ENCODE results near the gene FAM184A. TPM values are rescaled to one million over a fixed set of nuclear protein-coding genes. Genes with fewer than 3 reads are reported as not detected.

The FAM184A gene, protein sequence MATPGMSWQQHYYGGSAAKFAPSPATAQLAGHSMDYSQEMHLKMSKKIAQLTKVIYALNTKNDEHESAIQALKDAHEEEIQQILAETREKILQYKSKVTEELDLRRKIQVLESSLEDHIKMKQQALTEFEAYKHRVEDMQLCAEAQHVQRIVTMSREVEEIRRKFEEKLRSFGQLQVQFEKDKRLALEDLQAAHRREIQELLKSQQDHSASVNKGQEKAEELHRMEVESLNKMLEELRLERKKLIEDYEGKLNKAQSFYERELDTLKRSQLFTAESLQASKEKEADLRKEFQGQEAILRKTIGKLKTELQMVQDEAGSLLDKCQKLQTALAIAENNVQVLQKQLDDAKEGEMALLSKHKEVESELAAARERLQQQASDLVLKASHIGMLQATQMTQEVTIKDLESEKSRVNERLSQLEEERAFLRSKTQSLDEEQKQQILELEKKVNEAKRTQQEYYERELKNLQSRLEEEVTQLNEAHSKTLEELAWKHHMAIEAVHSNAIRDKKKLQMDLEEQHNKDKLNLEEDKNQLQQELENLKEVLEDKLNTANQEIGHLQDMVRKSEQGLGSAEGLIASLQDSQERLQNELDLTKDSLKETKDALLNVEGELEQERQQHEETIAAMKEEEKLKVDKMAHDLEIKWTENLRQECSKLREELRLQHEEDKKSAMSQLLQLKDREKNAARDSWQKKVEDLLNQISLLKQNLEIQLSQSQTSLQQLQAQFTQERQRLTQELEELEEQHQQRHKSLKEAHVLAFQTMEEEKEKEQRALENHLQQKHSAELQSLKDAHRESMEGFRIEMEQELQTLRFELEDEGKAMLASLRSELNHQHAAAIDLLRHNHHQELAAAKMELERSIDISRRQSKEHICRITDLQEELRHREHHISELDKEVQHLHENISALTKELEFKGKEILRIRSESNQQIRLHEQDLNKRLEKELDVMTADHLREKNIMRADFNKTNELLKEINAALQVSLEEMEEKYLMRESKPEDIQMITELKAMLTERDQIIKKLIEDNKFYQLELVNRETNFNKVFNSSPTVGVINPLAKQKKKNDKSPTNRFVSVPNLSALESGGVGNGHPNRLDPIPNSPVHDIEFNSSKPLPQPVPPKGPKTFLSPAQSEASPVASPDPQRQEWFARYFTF
- total RNA-seq: 0.53 TPM in 1 of 2 replicates, not detected in the other

DNA sequence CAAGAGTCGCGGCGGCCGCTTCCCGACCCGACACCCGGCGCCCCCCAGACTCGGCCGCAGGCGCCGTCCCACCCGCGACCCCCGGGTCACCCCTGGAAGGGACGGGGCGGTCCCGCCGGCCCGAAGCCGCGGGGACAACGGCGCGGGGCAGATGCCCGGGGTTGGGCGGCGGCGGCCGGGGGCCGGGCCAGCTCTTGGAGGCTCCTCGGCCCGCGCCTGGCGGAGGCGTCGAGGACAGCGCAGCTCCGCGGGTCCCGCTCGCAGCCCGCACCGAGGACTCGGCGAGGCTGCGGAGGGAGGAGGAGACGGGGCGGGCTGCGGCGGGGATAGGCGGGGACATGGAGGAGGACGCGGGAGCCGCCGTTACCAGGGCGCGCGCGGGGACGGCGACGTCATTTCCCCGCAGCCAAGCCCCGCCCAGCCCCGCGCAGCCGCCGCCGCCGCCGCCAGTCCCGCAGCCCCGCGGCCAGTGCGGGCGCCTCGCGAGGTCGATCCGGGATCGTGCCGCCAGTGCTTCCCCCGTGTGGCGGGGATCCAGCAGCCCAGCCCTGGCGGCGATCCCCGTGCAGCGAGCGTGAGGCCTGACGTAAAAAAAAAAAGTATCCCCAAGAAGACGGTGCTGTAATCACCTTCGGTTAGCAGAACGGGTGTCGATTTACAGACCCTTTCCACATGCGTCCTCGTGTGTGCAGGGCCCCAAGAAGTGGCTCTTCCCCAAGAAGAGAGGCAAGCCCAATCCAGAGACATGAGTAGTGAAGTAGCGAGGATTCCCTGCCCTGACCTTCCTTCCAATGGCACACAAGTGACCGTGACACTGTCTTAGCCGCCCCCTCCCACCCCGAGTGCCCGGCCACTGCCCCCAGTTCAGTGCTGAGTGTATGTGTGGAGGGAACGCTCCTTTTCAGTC, at the start of gene FAM184A:
Gene FAM184A, minus strand, starts transcription at position 289 of the 907 bp plus-strand sequence. CDS start 365 bp downstream, outside the sequence.

DNA sequence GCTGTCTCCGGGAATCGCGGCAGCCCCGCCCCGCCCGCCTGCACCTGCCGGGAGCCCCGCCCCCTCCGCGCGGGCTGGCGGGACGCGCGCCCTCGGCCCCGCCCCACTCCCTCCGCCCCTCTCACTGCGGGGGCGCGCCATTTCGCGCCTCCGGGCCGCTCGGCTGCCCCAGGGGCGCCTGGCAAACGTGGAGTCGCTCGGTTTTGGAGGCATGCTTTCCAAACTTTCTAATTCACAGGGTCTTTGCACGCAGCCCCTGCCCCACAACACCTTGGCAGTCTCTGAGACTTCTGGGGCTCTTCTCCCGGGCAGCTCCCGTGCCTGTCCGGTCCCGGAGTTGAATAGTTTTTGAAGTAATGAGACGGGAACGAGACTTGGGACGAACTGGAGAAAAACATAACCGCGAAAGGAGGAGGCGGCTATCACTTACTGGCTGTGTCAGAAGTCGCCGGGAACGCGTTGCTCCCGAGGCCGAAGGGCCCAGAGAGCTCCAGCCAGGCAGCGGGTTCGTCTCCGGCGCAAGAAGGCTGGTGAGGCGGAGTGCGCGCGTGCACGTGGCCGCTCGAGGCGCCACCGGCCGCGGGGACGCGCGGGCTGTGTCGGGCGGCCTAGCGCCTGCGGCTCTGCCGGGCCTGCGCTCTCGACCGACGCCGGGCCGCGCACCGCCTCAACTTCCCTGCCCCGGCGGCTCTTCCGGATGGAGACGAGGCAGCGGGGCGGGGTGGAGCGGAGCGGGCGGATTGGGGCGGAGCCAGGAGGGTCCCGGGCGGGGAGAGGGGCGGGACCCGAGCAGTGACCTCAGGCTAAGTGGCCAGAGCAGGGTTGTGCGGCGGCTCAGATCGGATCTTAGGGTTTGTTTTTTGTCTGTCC, 143.8 kb downstream of the FAM184A start, which contains the start of gene MCM9:
Gene MCM9, minus strand, starts transcription at position 699 of the 870 bp plus-strand sequence. CDS start 3,436 bp downstream, outside the sequence.

Other genes starting within 250 kb of the FAM184A start
- 10.9 and 16.3 TPM in 2 replicates for gene ASF1A, start 184.5 kb downstream of the FAM184A start, total RNA-seq
- 5.4 and 5.9 TPM in 2 replicates for gene MCM9, start 143.5 kb downstream of the FAM184A start, total RNA-seq

Data from hair follicular keratinocyte (primary cell).